Measurements from ENCODE around the gene GDF10.

DNA sequence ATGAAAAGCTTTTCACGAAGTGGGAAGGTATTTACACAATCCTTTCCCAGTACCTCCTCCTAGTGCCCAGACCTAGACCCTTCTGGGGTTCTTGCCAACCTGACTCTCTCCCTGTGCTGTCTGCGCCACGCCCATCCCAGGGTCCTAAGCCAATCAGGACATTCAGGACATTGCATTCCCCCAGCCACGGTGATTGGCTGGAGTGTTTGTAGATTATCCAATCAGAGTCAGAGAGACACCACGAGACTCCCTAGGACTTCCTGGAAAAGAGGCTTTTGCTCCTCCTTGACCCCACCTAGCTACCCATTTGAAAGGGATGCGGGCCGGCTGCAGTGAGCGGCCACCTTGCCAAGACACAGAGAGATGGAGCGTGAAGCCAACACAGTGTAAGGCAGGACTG is 18.7 kb downstream of the GDF10 start:
- TF ChIP-seq RFX5 (IDR thresholded peaks at IDR 0.05; ENCODE audit: low read depth, low read length) (no peak), POLR2A (IDR thresholded peaks at IDR 0.05; ENCODE audit: insufficient read depth in 1 of 2, low read depth in 2 of 2, low read length in 2 of 2) (no peak), CHD4 (IDR thresholded peaks at IDR 0.05; ENCODE audit: borderline replicate concordance, low read length) (no peak), SMC3 (IDR thresholded peaks at IDR 0.05; ENCODE audit: low read length) (no peak), RAD21 (CRISPR knock-in tag; IDR thresholded peaks at IDR 0.05) (no peak), ZNF607 (CRISPR knock-in tag; IDR thresholded peaks at IDR 0.05; ENCODE audit: borderline replicate concordance) (no peak), PCBP2 (optimal IDR thresholded peaks at IDR 0.05; ENCODE audit: low read depth, low read length, poor library complexity, severe bottlenecking) (no peak), HIVEP1 (CRISPR knock-in tag; IDR thresholded peaks at IDR 0.05) (no peak), CREB1 (IDR thresholded peaks at IDR 0.05) (no peak), CREB1 (CRISPR knock-in tag; IDR thresholded peaks at IDR 0.05) (no peak), ELF4 (CRISPR knock-in tag; IDR thresholded peaks at IDR 0.05; ENCODE audit: borderline replicate concordance) (no peak)
- TF ChIP-seq, protein P1, sequence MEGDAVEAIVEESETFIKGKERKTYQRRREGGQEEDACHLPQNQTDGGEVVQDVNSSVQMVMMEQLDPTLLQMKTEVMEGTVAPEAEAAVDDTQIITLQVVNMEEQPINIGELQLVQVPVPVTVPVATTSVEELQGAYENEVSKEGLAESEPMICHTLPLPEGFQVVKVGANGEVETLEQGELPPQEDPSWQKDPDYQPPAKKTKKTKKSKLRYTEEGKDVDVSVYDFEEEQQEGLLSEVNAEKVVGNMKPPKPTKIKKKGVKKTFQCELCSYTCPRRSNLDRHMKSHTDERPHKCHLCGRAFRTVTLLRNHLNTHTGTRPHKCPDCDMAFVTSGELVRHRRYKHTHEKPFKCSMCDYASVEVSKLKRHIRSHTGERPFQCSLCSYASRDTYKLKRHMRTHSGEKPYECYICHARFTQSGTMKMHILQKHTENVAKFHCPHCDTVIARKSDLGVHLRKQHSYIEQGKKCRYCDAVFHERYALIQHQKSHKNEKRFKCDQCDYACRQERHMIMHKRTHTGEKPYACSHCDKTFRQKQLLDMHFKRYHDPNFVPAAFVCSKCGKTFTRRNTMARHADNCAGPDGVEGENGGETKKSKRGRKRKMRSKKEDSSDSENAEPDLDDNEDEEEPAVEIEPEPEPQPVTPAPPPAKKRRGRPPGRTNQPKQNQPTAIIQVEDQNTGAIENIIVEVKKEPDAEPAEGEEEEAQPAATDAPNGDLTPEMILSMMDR (CRISPR knock-in tag; IDR thresholded peaks at IDR 0.05), result no peak
- TF ChIP-seq, protein P2, sequence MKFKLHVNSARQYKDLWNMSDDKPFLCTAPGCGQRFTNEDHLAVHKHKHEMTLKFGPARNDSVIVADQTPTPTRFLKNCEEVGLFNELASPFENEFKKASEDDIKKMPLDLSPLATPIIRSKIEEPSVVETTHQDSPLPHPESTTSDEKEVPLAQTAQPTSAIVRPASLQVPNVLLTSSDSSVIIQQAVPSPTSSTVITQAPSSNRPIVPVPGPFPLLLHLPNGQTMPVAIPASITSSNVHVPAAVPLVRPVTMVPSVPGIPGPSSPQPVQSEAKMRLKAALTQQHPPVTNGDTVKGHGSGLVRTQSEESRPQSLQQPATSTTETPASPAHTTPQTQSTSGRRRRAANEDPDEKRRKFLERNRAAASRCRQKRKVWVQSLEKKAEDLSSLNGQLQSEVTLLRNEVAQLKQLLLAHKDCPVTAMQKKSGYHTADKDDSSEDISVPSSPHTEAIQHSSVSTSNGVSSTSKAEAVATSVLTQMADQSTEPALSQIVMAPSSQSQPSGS (CRISPR knock-in tag; IDR thresholded peaks at IDR 0.05), result no peak

All from HepG2 (cell line).